Measurements from ENCODE around the gene ATP6V0A1.

DNA sequence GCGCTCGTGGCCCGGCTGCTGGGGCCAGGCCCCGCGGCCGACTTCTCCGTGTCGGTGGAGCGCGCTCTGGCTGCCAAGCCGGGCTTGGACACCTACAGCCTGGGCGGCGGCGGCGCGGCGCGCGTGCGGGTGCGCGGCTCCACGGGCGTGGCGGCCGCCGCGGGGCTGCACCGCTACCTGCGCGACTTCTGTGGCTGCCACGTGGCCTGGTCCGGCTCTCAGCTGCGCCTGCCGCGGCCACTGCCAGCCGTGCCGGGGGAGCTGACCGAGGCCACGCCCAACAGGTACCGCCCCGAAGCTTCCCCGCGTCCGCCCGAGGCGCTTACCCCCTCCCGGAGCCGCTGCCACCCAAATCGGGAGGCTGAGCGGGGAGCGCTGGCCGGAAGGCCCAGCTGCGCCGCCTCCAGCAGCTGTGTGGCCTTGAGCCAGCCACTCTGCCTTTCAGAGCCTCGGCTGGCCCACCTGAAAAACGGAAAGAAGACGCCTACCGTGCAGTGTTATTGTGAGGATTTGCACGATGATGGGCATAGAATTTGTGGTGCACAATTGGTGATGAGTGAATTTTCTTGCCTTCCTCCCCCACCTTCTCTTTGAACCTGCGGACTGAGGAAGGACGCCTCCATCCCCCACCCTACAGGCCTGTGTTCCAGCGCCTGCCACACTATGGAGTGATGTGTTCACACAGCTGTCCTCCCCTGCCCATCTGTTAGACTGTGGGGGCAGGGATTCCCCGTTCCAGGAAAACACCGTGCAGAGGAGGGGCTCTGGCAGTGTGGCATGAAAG lies 77.9 kb downstream of the ATP6V0A1 start:
- TF ChIP-seq, protein P1, sequence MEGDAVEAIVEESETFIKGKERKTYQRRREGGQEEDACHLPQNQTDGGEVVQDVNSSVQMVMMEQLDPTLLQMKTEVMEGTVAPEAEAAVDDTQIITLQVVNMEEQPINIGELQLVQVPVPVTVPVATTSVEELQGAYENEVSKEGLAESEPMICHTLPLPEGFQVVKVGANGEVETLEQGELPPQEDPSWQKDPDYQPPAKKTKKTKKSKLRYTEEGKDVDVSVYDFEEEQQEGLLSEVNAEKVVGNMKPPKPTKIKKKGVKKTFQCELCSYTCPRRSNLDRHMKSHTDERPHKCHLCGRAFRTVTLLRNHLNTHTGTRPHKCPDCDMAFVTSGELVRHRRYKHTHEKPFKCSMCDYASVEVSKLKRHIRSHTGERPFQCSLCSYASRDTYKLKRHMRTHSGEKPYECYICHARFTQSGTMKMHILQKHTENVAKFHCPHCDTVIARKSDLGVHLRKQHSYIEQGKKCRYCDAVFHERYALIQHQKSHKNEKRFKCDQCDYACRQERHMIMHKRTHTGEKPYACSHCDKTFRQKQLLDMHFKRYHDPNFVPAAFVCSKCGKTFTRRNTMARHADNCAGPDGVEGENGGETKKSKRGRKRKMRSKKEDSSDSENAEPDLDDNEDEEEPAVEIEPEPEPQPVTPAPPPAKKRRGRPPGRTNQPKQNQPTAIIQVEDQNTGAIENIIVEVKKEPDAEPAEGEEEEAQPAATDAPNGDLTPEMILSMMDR (conservative IDR thresholded peaks at IDR 0.05; ENCODE audit: low read depth, low read length), result no peak
- TF ChIP-seq EZH2 (IDR thresholded peaks at IDR 0.05; ENCODE audit: low read length, unreplicated experiment) (no peak), EZH2phosphoT487 (IDR thresholded peaks at IDR 0.05; ENCODE audit: borderline replicate concordance, low read length) (no peak)

Measured in PC-3 (cell line).